Astrocyte (in vitro differentiated cells and primary cell): Measurements from ENCODE around the gene THSD7B. TPM values are rescaled to one million over a fixed set of nuclear protein-coding genes. Genes with fewer than 3 reads are reported as not detected.

Experiments used
- DNase-seq: peaks from one replicate; pipeline ENCODE4 v3.0.0-alpha.2; 2010; ENCODE audit warnings: low read depth
- FAIRE-seq: peaks from 2 replicates; lab custom pipeline; 2011; peaks lifted over from hg19 to GRCh38; lab: Jason Lieb, UNC
- H2AFZ ChIP-seq: 2 replicates; pipeline ENCODE4 v1.6.0; 2012; ENCODE audit warnings: low read depth, low read length, inconsistent platforms
- H3K27ac ChIP-seq: 2 replicates; pipeline ENCODE4 v1.5.1; 2011; ENCODE audit warnings: low read depth, low read length, inconsistent platforms
- H3K27me3 ChIP-seq: 2 replicates; pipeline ENCODE4 v1.6.0; 2011; ENCODE audit warnings: low read length, inconsistent platforms; ENCODE audit not compliant: insufficient read depth
- H3K36me3 ChIP-seq: 2 replicates; pipeline ENCODE4 v1.5.1; 2011; ENCODE audit warnings: low read length, inconsistent platforms; ENCODE audit not compliant: insufficient read depth
- H3K4me1 ChIP-seq: 2 replicates; pipeline ENCODE4 v1.5.1; 2011; ENCODE audit warnings: low read length, inconsistent platforms; ENCODE audit not compliant: insufficient read depth
- H3K4me2 ChIP-seq: 2 replicates; pipeline ENCODE4 v1.6.0; 2012; ENCODE audit warnings: low read length, inconsistent platforms
- H3K4me3 ChIP-seq: 2 replicates; pipeline ENCODE4 v1.5.1; 2011; ENCODE audit warnings: low read depth, mild to moderate bottlenecking, low read length, inconsistent platforms; ENCODE audit not compliant: insufficient read depth
- H3K79me2 ChIP-seq: 2 replicates; pipeline ENCODE4 v1.6.0; 2012; ENCODE audit warnings: mild to moderate bottlenecking, low read length, inconsistent platforms; ENCODE audit not compliant: insufficient read depth
- H3K9ac ChIP-seq: 2 replicates; pipeline ENCODE4 v1.6.0; 2012; ENCODE audit warnings: mild to moderate bottlenecking, low read length, inconsistent platforms
- H3K9me3 ChIP-seq: 2 replicates; pipeline ENCODE4 v1.5.1; 2012; ENCODE audit warnings: low read depth, mild to moderate bottlenecking, low read length, inconsistent platforms; ENCODE audit not compliant: insufficient read depth
- H4K20me1 ChIP-seq: 2 replicates; pipeline ENCODE4 v1.6.0; 2012; ENCODE audit warnings: low read length, inconsistent platforms; ENCODE audit not compliant: insufficient read depth
- H3K27ac Mint-ChIP-seq: one replicate; pipeline ENCODE4 v1.8.0; 2021; ENCODE audit warnings: mild to moderate bottlenecking, mixed read lengths; ENCODE audit not compliant: unreplicated experiment
- H3K27me3 Mint-ChIP-seq: one replicate; pipeline ENCODE4 v1.8.0; 2021; ENCODE audit warnings: low read depth, mixed read lengths; ENCODE audit not compliant: unreplicated experiment
- H3K36me3 Mint-ChIP-seq: one replicate; pipeline ENCODE4 v1.8.0; 2021; ENCODE audit warnings: low read depth, mixed read lengths; ENCODE audit not compliant: unreplicated experiment
- H3K4me1 Mint-ChIP-seq: one replicate; pipeline ENCODE4 v1.8.0; 2021; ENCODE audit warnings: low read depth, mixed read lengths; ENCODE audit not compliant: unreplicated experiment
- H3K4me3 Mint-ChIP-seq: one replicate; pipeline ENCODE4 v1.8.0; 2021; ENCODE audit warnings: mild to moderate bottlenecking, moderate library complexity, mixed read lengths; ENCODE audit not compliant: unreplicated experiment
- H3K9me3 Mint-ChIP-seq: one replicate; pipeline ENCODE4 v1.8.0; 2021; ENCODE audit warnings: mild to moderate bottlenecking, mixed read lengths; ENCODE audit not compliant: unreplicated experiment
- EZH2 ChIP-seq: IDR thresholded peaks from 2 replicates; pipeline ENCODE4 v1.6.1; 2012; ENCODE audit warnings: mild to moderate bottlenecking, low read length, inconsistent platforms; ENCODE audit not compliant: insufficient read depth
- total RNA-seq: library from RNA; stranded (reverse); gene quantifications from 2 replicates; pipeline ENCODE4 v1.2.1, GENCODE V29; 2021
- TF ChIP-seq, protein P1 (sequence below): IDR thresholded peaks from 2 replicates; pipeline ENCODE4 v1.5.1; 2011; ENCODE audit warnings: low read depth, mild to moderate bottlenecking, inconsistent platforms, low read length, moderate library complexity; ENCODE audit not compliant: insufficient read depth

Gene THSD7B
- total RNA-seq, 1 donor from 2014 or later: 0.18 TPM

DNA sequence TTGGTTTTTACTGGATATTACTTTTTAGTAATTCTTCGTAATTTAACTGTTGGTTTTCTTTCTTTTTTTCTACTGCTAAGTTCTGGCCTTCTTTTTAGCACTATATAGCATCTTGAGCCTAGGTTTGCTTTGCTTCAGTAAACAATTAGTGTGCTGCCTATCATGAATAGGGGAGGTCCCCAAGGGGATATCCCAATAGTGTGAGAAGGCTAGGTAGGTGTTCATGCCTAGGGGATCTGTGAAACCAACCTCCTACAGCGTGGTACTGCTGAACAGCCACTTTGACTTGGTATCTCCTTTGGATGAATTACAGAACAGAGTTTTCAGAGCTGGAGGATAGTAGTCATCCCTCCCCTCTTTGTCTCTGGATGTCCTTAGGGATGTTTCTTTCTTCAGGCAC lies 888.7 kb downstream of the THSD7B start:
- no peak overlapping the region for H3K27ac ChIP-seq
- FAIRE-seq (no peak), DNase-seq (no peak)
- Mint-ChIP-seq H3K27me3 (no peaks in the 10 kb centered on the region), H3K27ac (no peak overlapping the region), H3K4me1 (no peaks in the 10 kb centered on the region), H3K4me3 (no peak overlapping the region), H3K36me3 (no peaks in the 10 kb centered on the region), H3K9me3 (no peaks in the 10 kb centered on the region)
- H3K36me3 ChIP-seq: no peaks in the 10 kb centered on the region
- H3K9me3 ChIP-seq: no peaks in the 10 kb centered on the region
- no peaks in the 10 kb centered on the region for H3K79me2 ChIP-seq
- TF ChIP-seq EZH2: no peak
- TF ChIP-seq, protein P1, sequence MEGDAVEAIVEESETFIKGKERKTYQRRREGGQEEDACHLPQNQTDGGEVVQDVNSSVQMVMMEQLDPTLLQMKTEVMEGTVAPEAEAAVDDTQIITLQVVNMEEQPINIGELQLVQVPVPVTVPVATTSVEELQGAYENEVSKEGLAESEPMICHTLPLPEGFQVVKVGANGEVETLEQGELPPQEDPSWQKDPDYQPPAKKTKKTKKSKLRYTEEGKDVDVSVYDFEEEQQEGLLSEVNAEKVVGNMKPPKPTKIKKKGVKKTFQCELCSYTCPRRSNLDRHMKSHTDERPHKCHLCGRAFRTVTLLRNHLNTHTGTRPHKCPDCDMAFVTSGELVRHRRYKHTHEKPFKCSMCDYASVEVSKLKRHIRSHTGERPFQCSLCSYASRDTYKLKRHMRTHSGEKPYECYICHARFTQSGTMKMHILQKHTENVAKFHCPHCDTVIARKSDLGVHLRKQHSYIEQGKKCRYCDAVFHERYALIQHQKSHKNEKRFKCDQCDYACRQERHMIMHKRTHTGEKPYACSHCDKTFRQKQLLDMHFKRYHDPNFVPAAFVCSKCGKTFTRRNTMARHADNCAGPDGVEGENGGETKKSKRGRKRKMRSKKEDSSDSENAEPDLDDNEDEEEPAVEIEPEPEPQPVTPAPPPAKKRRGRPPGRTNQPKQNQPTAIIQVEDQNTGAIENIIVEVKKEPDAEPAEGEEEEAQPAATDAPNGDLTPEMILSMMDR: no peak
- no peak overlapping the region for H3K4me2 ChIP-seq
- H2AFZ ChIP-seq: no peak overlapping the region
- no peaks in the 10 kb centered on the region for H3K27me3 ChIP-seq
- H3K4me1 ChIP-seq: no peaks in the 10 kb centered on the region
- H3K9ac ChIP-seq: no peak overlapping the region
- no peaks in the 10 kb centered on the region for H4K20me1 ChIP-seq
- no peak overlapping the region for H3K4me3 ChIP-seq

DNA sequence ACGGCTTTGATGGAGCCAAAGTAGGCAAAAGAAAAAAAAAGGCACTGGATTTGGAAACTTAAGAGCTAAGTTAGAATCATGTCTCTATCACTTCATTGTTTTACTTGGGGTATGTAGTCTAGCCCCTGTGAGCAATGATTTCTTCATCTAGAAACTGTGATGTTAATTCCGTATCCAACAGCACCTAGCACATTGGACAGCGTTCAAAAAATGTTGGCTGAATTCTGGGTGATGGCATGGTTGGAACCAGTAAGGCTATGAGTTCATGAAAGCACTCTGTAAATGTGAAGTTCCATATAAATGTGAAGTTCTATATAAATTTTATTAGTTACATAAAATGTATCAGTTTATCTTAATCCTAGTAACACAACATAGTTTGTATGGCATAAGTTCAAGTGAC lies 890.5 kb downstream of the THSD7B start:
- FAIRE-seq: no peak
- Mint-ChIP-seq H3K36me3 (no peaks in the 10 kb centered on the region), H3K27me3 (no peaks in the 10 kb centered on the region), H3K4me3 (no peak overlapping the region), H3K9me3 (no peaks in the 10 kb centered on the region), H3K4me1 (no peaks in the 10 kb centered on the region), H3K27ac (no peak overlapping the region)
- Histone ChIP-seq H4K20me1 (no peaks in the 10 kb centered on the region), H3K79me2 (no peaks in the 10 kb centered on the region), H2AFZ (no peak overlapping the region), H3K36me3 (no peaks in the 10 kb centered on the region), H3K27me3 (no peaks in the 10 kb centered on the region), H3K9ac (no peak overlapping the region), H3K4me3 (no peak overlapping the region), H3K9me3 (no peaks in the 10 kb centered on the region), H3K4me2 (no peak overlapping the region), H3K27ac (no peak overlapping the region), H3K4me1 (no peaks in the 10 kb centered on the region)
- TF ChIP-seq EZH2: no peak
- TF ChIP-seq, protein P1: no peak
- no peak for DNase-seq

DNA sequence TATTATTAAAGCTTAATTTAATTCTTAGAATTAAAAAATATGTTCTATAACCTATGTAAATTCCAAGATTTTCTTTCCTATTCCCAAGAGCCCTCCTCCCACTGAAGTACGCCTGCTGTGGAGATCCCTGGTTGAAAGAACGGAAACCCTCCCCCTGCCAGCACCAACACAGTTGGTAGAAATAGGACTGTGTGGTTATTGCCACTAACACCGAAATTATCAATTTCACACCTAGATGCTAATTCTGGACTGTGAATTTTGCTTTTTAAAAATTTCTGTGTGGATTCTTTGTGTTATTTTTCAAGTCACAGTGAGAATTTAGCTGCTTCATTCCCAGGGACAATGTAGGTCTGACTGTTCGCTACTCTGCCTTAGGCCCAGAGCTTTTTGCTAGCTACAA lies 893.1 kb downstream of the THSD7B start:
- H3K27me3 ChIP-seq: no peaks in the 10 kb centered on the region
- H3K36me3 Mint-ChIP-seq: no peaks in the 10 kb centered on the region
- H3K9me3 ChIP-seq: no peaks in the 10 kb centered on the region
- H3K4me3 ChIP-seq: no peak overlapping the region
- DNase-seq (no peak), FAIRE-seq (no peak)
- H3K4me3 Mint-ChIP-seq: no peak overlapping the region
- H3K4me1 ChIP-seq: no peaks in the 10 kb centered on the region
- no peak overlapping the region for H3K4me2 ChIP-seq
- H3K79me2 ChIP-seq: no peaks in the 10 kb centered on the region
- no peaks in the 10 kb centered on the region for H3K4me1 Mint-ChIP-seq
- no peaks in the 10 kb centered on the region for H3K36me3 ChIP-seq
- no peak for TF ChIP-seq EZH2
- TF ChIP-seq, protein P1: no peak
- no peaks in the 10 kb centered on the region for H3K27me3 Mint-ChIP-seq
- no peak overlapping the region for H3K27ac Mint-ChIP-seq
- no peak overlapping the region for H3K9ac ChIP-seq
- H4K20me1 ChIP-seq: no peaks in the 10 kb centered on the region
- H3K9me3 Mint-ChIP-seq: no peaks in the 10 kb centered on the region
- H3K27ac ChIP-seq: no peak overlapping the region
- H2AFZ ChIP-seq: no peak overlapping the region
